Limb (tissue), 2 donors: ENCODE measurements around the gene ABCG1.

Experiments used
- DNase-seq, 2 donors: peaks; one replicate each; pipeline ENCODE4 v3.0.0-alpha.2; 2016; ENCODE audit errors: extremely low spot score in 2 of 2

Gene ABCG1

DNA sequence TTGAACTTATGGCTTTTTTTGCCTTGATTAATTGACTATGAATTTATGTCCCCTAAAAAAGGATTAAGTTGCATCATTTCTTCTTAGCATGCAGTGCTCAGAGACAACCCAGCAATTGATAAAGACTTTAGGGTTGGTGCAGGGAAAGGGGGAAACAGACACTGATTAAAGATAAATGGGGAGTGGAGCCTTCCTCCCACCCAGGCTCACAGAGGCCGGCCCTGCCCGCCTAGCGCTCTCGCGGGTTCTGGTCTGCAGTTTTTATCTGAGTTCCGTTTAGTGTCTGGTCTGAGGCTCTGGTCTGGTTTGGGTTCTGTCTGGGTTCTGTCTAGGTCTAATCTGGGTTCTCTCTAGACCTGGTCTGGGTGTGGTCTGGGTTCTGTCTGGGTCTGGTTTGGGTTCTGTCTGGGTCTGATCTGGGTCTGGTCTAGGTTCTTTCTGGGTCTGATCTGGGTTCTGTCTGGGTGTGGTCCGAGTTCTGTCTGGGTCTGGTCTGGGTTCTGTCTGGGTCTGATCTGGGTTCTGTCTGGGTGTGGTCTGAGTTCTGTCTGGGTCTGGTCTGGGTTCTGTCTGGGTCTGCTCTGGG lies 48.1 kb downstream of the ABCG1 start:
- DNase-seq: no peak

DNA sequence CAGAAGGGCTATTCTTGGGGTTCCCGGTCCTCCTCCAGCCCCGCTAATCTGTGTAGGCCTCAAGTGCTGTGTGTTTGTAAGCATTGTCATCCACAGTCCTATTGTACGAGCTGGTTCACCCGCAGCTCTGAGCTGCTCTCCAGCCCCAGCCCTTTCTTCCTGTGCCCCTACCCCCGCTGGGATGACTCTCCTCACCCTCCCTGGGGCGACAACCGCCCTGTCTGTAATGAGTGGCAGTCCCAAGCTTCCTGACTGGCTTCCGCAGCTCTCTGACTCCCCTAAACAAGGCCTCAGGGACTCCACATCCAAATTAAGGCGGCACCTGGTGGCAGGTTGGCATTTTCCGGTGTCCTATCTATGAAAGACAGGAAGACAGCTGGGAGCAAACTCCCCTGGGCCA lies 50.4 kb downstream of the ABCG1 start:
- DNase-seq: no peak

DNA sequence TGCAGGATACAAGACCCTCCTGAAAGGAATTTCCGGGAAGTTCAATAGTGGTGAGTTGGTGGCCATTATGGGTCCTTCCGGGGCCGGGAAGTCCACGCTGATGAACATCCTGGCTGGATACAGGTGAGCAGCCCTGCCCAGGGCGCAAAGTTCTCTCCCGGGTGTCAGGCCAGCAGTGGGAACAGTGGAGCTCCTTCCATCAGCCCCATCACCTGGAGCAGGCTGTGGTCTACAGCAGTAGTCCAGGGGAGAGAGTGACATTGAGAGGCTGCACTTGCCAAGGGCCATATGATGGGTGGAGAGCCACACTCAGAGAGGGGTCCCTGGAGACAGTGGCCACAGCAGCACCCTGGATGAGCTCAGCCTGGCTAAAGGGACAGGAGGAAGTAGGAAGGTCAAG lies 52.1 kb downstream of the ABCG1 start:
- no peak for DNase-seq

DNA sequence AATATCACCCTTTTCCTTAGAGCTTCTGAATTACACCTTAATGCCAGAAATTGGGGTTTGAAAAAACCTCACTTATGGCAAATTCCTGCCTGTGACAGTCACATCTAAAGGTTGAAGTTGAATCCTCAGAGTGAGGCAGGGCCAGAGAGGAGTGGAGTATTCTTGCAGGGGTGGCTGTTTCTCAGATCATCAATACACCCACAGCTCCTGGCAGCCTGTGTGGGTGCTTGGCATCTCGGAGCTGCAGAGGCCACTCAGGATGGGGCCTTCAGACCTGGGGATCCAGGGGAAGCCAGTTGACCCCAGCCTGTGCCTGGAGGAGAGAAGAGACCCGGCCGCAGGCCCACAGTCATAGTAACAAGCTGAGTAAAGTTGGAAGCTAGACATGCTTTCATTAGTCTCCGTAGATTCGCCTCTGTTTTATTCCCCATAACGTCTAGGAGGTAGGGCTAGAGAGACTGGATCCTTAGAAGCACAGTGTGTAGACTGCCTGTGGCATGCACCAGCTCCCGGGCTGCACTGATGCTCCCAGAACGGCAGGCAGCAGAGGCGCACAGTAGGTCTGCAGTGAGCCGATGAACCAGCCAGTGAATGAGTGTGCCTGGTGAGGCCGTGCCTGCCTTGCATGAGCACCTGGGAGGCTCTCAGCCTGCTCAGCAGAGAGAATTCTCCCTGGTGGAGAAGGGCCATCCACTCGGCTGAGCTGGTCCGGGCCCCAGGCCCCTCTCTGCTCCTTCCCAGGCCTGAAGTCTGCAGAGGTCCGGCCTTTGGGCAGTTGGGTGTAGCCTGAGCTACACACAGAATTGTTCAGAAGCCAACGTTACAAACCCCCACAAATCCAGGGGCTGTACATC lies 53.4 kb downstream of the ABCG1 start:
- no peak for DNase-seq

DNA sequence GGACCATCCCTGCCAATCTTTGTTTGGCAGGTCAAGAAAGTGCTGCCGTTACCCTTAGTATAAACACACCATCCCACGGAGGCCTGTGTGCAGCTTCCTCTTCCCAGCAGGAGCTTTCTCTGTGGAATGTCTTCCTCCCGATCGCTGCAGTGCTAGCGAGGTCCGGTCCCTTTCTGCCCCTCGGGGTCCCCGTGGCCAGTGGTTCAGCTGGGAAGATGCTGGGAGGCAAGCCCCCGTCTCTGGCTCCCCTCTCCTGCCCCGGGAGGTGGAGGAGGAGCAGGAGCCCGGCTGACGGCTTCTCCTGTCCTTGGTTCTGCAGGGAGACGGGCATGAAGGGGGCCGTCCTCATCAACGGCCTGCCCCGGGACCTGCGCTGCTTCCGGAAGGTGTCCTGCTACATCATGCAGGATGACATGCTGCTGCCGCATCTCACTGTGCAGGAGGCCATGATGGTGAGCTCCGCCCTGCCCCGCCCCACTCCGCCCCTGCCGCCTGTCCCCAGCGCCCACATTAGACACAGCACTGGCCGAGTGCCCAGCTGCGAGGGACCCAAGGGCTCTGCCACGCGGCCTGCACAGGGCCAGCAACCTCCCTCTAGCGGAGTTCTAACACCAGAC lies 54.2 kb downstream of the ABCG1 start:
- no peak for DNase-seq

DNA sequence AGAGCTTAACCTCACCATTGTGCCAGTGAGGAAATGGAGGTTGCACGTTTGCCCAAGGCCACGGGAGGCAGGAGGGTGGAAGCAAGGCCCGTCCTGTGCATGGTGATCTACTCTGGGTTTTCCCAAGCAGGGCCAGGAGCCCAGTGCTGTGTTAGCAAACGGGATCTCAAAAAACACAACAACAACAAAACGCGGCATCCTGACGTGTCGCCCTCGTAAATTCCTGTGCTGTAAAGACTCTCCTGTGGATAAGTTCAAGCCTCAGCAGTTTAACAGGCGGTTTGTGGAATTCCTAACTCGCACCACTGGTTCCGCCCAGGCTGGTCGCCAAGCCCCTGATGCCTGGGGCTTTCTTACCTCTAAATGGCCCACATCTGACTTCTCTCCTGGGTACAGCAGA lies 57.1 kb downstream of the ABCG1 start:
- no peak for DNase-seq

DNA sequence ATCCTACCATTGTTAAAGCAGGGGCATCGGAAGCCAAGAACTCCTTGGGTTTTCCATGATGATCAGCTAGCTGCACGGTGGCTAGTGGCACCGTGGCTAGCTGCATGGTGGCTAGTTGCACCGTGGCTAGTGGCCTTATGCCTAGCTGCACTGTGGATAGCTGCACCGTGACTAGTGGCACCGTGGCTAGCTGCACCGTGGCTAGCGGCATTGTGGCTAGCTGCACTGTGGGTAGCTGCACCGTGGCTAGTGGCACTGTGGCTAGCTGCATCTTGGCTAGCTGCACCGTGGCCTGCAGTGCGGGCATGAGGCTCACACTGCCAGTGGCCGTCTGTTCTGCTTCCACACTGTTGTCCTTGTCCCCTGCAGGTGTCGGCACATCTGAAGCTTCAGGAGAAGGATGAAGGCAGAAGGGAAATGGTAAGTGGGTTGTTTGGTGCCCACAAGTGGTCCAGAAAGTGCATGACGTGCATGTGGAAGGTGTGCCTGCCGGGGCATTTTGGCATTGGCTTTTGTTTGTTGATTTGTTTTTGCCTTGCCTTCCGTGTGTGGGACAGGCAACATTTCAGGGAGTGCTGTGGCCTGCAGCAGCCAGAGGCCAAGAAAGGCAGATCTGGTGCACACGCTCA lies 57.7 kb downstream of the ABCG1 start:
- DNase-seq: no peak

DNA sequence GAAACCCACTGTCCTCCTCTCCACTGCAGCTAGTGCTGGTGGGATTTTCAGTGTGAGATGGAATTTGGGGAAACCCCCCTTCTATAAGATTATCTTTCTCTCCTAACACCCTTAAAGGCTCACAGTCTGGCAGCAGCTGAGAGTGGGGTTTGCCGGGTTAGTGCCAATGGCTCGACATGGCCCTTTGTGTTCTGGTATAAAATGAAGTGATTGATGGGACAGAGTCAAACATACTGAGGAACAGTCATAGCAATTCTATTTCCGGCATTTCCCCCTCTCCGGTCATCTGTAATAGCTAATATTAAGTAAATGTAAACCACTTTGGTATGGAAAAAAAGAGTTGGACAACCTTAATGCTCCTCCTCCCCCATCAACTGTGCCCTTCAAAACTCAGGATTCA lies 58.7 kb downstream of the ABCG1 start:
- DNase-seq: no peak

DNA sequence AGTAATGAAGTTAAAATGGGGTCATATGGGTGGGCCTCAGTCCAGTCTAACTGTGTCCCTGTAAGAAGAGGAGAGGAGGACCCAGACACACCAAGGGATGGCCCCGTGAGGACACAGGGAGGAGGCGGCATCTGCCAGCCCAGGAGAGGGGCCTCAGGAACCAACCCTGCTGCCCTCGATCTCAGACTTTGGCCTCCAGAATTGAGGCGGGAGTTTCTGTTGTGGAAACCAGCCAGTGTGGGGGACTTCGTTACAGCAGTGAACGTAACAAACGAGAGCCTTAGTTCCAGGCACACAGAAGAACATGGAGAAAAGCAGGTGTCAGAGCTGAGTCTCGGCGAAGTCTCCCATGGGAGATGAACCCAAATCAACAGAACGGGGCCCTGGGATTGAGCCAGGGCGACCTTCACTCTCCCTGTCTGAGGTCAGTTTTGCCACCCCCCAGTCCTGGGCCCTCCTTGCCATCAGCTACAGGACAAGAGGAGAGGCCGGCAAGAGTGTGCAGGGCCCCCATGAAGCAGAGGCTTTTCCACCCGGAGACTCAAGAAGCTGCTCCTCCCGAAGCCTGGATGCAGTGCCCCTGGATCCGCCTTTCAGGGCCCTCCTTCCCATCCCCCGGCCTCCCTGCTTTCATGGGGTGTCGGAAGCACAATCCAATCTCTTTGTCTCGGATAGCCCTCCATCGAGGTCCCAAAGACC lies 59.7 kb downstream of the ABCG1 start:
- no peak for DNase-seq

DNA sequence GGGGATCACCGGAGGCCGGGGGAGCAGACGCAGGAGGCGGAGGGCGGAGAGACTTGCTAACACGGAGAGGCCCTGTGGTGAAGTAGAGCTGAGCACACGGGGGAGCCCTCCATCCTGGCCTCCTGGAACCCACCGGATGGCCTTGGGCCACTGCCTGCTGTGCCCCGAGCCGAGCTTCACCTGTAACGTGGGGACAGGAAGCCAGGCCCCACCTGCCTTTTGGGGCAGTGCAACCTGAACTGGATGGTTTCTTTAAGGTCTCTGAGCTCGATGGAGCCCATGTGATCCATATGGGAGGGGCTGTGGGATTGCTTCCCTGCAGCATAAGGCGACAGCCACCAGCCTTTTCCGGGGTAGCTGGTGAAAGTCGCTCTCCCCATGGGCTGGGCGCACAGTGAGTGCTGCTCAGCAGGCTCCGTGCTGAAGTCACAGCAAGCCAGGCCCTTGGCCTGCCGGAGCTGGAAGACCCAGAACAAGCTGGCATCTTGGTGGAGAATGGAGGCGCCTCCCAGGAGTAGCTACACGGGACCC lies 60.5 kb downstream of the ABCG1 start:
- no peak for DNase-seq

DNA sequence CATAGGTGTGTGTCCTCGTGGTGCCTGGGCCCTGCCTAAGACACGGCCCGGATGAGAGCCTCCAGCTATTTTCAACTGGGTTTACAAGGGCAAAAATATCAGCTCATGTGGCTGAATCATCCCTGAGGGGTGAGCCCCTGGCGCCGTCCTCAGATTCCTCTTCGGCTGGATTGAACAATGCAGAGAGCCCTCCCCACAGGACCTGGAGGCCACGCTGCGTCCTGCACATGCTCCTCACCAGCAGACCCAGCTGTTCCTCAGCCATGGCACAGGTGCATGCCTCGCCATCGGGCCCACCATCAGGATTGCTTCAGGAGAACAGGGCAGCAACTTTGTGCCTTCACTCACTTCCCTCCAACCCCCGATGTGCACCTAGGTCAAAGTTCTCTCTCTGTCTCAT lies 60.9 kb downstream of the ABCG1 start:
- no peak for DNase-seq

DNA sequence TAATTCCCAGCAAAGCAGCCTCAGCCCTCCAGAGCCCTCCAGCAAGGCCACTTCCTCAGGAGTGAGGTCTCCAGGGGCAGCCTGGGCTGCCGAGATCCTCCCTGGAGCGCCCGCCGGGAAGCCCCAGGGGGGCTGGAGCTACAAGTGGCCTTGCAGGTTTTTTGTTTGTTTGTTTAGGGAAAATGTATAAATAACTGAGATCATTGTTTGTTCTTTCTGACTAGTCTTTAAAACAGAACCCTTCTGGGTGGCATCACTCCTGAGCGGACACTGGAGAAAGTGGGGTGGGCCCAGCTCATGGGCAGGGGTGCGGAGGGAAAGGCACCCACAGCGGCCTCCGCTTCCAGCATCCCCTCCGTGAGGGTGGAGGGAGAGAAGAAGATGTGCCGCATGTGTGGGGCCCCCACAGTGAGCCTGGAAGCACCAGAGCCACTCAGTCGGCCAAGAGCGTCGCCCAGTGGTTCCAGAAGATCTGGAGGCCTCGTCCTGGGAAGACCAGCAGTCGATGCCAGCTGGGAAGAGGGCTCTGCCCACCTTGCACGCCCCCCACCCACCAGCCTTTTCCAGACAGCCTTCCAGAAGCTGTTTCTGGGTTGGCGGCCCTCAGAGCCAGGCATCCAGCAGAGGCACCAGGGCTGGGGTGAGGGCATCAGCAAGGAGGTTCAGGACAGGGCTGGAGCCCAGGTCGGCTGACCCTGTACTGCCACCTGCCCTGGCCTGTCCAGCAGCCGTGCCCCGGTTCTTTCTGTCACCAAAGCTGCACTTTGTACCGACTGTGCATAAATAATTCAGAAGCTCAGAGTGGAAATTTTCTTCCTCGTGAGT lies 61.6 kb downstream of the ABCG1 start:
- DNase-seq: no peak

DNA sequence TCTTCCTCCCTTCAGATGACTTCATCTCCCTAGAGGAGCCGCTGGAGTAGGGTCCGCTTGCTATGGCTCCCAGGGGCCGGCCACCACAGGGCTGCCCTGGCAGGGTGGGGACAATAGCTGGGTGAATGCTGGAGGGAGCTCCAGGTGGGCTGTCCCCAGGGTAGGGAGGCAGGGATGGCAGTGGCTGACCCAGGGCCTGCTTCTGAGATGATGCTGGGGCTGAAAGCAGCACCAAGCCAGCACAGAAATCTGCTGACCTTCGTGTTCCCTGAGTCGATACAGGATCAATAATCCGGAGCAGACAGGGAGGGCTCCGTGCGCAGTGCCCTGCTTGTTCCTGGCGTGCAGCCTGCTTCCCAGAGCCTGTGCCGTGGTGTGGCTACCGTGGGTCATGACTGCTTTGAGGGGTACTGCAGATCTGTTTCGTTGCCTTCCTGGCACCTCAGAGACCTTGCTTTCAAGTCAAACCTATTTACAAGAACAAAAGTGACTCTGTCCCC lies 62.3 kb downstream of the ABCG1 start:
- no peak for DNase-seq

DNA sequence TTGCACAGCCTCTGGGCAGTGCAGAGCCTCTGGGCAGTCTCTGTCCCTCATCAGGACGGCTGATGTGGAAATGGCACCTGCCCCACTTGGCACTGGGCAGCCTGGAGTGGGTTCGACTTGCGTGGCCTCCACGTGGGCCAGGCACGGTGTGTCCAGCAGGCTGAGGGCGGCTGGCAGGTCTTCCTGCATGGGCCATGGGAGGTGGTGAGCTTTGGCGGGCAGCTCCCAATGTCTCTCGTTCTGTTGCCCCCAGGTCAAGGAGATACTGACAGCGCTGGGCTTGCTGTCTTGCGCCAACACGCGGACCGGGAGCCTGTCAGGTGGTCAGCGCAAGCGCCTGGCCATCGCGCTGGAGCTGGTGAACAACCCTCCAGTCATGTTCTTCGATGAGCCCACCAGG lies 63.1 kb downstream of the ABCG1 start:
- no peak for DNase-seq

DNA sequence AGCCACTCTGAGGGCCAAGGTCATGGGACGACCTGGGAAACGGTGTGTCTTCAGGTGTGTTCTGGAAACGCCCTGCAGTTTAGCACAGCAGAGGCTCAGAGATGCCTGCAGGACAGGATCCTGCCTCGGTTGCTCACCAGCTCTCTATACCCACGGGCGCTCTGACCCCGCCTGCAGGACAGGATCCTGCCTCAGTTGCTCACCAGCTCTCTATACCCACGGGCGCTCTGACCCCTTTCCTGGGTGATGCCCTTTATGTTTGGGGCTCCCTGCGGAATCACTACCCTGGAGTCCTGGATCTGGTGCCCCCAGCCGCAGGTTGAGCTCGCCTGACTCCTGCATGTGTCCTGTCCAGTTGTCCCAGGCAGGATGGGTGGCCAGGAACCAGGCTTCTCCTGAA lies 63.8 kb downstream of the ABCG1 start:
- DNase-seq: no peak

DNA sequence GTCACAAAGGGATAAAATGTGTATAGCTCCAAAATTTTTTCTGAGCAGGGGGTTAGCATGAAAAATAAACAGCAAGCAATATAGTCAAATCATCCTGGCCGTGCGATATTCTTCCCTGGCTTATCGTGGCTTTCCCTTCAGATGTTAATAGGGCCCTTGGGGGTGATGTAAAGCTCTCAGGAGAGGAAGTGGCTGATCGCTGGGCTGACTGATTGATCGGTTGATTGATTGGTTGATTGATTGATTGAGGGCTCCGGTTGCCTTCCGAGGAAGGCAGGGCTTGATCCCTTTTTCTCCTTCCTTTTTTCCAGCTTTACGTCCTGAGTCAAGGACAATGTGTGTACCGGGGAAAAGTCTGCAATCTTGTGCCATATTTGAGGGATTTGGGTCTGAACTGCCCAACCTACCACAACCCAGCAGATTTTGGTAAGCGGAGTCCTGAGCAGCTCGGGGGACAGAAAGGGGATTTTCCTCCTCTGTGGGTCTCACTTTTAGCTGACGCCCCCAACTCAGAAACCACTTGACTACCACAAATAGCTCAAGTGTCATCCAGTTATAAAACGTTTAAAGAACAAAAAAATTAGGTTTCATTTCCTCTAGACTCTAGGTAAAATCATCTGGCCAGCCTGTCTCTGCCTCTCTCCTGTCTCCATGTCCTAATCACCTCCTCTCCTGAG lies 66.8 kb downstream of the ABCG1 start:
- DNase-seq: no peak

DNA sequence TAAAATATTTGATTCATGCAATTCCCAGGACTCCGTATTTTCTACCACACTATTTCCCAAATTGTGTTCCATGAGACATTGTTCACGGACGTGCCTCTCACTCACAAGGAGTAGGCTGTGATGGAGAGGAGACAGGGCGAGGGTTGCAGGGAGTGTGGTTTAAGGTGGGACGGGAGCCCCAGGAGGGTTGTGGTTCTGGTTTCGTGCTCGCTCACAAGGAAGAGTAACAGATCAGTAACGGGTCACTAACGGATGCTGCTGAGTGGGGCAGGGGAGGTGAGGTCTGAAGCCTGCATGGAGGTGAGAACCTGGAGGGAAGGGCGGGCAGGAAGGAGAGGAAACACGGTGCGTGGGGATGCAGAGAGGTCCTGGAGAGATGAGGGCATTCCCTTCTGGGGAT lies 67.5 kb downstream of the ABCG1 start:
- no peak for DNase-seq

DNA sequence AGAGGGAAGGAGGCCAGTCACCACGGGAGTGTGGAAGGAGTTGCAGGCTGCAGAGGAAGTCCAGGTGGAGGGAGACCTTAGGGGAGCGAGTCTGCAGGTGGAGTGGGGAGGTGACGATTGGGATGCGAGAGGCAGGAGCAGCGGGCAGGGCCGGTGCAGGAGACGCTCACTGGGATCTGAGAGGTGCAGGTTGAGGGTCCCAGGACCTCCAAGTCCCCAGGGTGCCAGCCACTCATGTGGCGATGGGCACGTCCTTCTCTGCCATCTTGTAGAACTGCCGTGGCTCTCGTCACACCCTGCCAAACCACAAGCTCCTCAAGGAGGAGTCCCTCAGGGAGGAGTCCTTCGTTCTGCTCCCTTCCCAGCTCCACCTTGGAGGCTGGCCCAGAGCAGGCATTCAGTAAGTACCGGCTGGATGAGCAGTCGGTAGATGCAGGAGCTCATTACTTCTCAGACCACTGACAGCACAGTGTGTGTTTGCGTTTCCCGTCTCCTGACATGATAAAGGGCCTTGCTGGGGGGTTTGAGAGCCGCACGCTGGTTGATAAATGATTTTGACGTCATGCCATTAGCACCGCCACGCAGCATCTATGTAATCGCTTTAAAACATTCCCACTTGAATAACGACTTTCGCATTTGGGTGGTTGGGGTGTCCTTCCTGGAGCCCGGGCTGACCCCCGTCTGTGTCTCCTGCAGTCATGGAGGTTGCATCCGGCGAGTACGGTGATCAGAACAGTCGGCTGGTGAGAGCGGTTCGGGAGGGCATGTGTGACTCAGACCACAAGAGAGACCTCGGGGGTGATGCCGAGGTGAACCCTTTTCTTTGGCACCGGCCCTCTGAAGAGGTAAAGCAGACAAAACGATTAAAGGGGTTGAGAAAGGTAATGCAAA lies 68.5 kb downstream of the ABCG1 start:
- no peak for DNase-seq

DNA sequence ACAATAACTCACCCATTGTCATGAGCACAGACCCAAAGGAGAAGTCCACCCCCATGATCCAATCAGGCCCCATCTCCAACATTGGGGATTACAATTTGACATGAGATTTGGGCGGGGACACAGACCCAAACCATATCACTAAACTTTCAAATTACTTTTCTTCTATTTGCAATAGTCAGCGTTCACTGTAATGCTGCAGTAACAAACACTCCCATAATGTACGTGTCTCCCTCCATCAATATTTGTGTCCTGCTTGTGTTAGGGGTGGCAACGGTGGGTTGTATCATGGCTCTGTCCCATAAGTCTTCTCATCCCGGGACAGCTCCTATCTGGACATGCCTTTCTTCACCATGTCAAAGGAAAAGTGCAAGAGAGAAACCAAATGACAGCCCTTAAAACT lies 70.0 kb downstream of the ABCG1 start:
- DNase-seq: no peak
